Fibroblast of lung (primary cell): ENCODE measurements around the gene B3GNT4. TPM values are rescaled to one million over a fixed set of nuclear protein-coding genes. Genes with fewer than 3 reads are reported as not detected.

Source experiments
- DNase-seq, 2 donors: peaks; one replicate each; pipeline versions ENCODE4 v3.0.0 to v3.0.0-alpha.2; 2010; ENCODE audit warnings: low read depth in 2 of 2
- H2AFZ ChIP-seq: 2 replicates; pipeline ENCODE4 v1.5.1; 2012; ENCODE audit warnings: low read length, control low read depth, inconsistent platforms
- H3K27ac ChIP-seq: 2 replicates; pipeline ENCODE4 v1.5.1; 2011; ENCODE audit warnings: low read length, control low read depth; ENCODE audit not compliant: insufficient read depth
- H3K27me3 ChIP-seq: 2 replicates; pipeline ENCODE4 v1.5.1; 2011; ENCODE audit warnings: mild to moderate bottlenecking, low read length; ENCODE audit not compliant: control insufficient read depth, insufficient read depth
- H3K36me3 ChIP-seq: 2 replicates; pipeline ENCODE4 v1.5.1; 2011; ENCODE audit warnings: low read length; ENCODE audit not compliant: control insufficient read depth, insufficient read depth
- H3K4me1 ChIP-seq: 2 replicates; pipeline ENCODE4 v1.5.1; 2011; ENCODE audit warnings: low read length; ENCODE audit not compliant: control insufficient read depth, insufficient read depth; ENCODE audit errors: extremely low read depth
- H3K4me2 ChIP-seq: 2 replicates; pipeline ENCODE4 v1.5.1; 2011; ENCODE audit warnings: low read length, control low read depth; ENCODE audit not compliant: insufficient read depth; ENCODE audit errors: extremely low read depth
- H3K4me3 ChIP-seq, 4 experiments: fragments of 200-600 bp in 1 of 4; sonication (generic) in 1 of 4; replicated peaks in 1 of 4; 2 replicates each; pipeline ENCODE4 v1.5.1; 2011 to 2016; ENCODE audit warnings: low read length in 4 of 4, low read depth in 3 of 4, mild to moderate bottlenecking in 3 of 4, control low read depth in 2 of 4, inconsistent platforms in 1 of 4, mixed read lengths in 1 of 4; ENCODE audit not compliant: insufficient read depth in 1 of 4; ENCODE audit errors: control extremely low read depth in 1 of 4
- H3K79me2 ChIP-seq: 2 replicates; pipeline ENCODE4 v1.5.1; 2012; ENCODE audit warnings: mild to moderate bottlenecking, low read length, inconsistent platforms; ENCODE audit not compliant: control insufficient read depth, insufficient read depth
- H3K9ac ChIP-seq: 2 replicates; pipeline ENCODE4 v1.5.1; 2011; ENCODE audit warnings: mild to moderate bottlenecking, low read length, control low read depth; ENCODE audit not compliant: insufficient read depth
- H3K9me3 ChIP-seq: 2 replicates; pipeline ENCODE4 v1.5.1; 2012; ENCODE audit warnings: low read depth, low read length; ENCODE audit not compliant: control insufficient read depth, insufficient read depth
- H4K20me1 ChIP-seq: 2 replicates; pipeline ENCODE4 v1.5.1; 2011; ENCODE audit warnings: low read length; ENCODE audit not compliant: control insufficient read depth, insufficient read depth; ENCODE audit errors: extremely low read depth
- CTCF ChIP-seq, 2 donors: IDR thresholded peaks in 1 of 2; conservative IDR thresholded peaks in 1 of 2; 1 replicate in 1 of 2; 2 replicates in 1 of 2; pipeline ENCODE4 v1.5.1; 2011 to 2012; ENCODE audit warnings: low read length in 2 of 2, control low read depth in 1 of 2, inconsistent platforms in 1 of 2, low read depth in 1 of 2, mild to moderate bottlenecking in 1 of 2
- EZH2 ChIP-seq: IDR thresholded peaks from 2 replicates; pipeline ENCODE4 v1.5.1; 2012; ENCODE audit warnings: low read length, control low read depth, mild to moderate bottlenecking; ENCODE audit errors: missing control alignments
- polyA plus RNA-seq, 2 donors: library from polyadenylated mRNA; depleted of rRNA in 1 of 2; stranded (reverse) in 1 of 2; unstranded in 1 of 2; fragments of >200 nt; gene quantifications; 2 replicates each; pipeline ENCODE4 v1.2.1, GENCODE V29; 2011 to 2012; ENCODE audit warnings: missing spikeins in 1 of 2
- total RNA-seq: library from RNA; depleted of rRNA; stranded (reverse); fragments of >200 nt; gene quantifications from 2 replicates; pipeline ENCODE4 v1.2.1, GENCODE V29; 2014

Gene B3GNT4
- total and polyA plus RNA-seq, 2 donors (not counting 1 experiment from before 2014, with no cell fraction given), result 0.12 to 0.33 TPM

GRCh38 chr12:122228092-122228491 is 24.6 kb downstream of the B3GNT4 start:
- Histone ChIP-seq H3K4me2 (no peak overlapping the region), H3K4me3 (no peak overlapping the region), H3K27ac (no peak overlapping the region), H3K9ac (no peak overlapping the region), H3K27me3 (no peaks in the 10 kb centered on the region), H4K20me1 (no peaks in the 10 kb centered on the region), H3K79me2 (peaks cover 22% of the 10 kb centered on the region), H3K9me3 (no peaks in the 10 kb centered on the region), H3K36me3 (peaks cover 2% of the 10 kb centered on the region), H2AFZ (no peak overlapping the region), H3K4me1 (peaks cover 15% of the 10 kb centered on the region)
- DNase-seq, result no peak
- no peak for TF ChIP-seq EZH2
- TF ChIP-seq CTCF (conservative IDR thresholded peaks at IDR 0.05 in 1 of 2, IDR thresholded peaks at IDR 0.05 in 1 of 2; ENCODE audit: low read depth in 1 of 2, low read length in 2 of 2), result no peak

DNA sequence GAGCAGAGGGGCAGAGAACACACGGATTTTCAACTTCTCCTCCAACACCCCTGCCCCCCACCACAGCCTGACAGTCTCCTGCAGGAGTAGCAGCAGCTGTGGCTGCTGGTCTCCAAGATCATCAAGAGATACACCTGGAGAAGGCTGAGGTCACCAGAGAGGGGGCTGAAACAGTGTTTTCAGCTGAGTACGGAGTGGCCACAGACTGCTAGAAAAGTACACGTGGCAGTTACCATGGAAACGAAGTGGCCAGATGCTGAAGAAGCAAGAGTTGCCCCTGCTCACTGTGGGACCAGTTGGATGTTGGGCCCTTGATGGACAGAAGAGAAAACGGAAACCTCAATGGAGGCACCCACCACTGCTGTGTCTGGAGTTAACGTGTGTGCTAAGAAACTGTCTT is 27.3 kb downstream of the B3GNT4 start:
- Histone ChIP-seq H3K79me2 (no peaks in the 10 kb centered on the region), H2AFZ (no peak overlapping the region), H3K27ac (no peak overlapping the region), H4K20me1 (no peaks in the 10 kb centered on the region), H3K27me3 (no peaks in the 10 kb centered on the region), H3K36me3 (peaks cover 4% of the 10 kb centered on the region), H3K4me1 (peaks cover 7% of the 10 kb centered on the region), H3K9ac (no peak overlapping the region), H3K4me3 (no peak overlapping the region), H3K9me3 (no peaks in the 10 kb centered on the region), H3K4me2 (no peak overlapping the region)
- DNase-seq, result no peak
- no peak for TF ChIP-seq EZH2
- no peak for TF ChIP-seq CTCF (conservative IDR thresholded peaks at IDR 0.05 in 1 of 2, IDR thresholded peaks at IDR 0.05 in 1 of 2; ENCODE audit: low read depth in 1 of 2, low read length in 2 of 2)

DNA sequence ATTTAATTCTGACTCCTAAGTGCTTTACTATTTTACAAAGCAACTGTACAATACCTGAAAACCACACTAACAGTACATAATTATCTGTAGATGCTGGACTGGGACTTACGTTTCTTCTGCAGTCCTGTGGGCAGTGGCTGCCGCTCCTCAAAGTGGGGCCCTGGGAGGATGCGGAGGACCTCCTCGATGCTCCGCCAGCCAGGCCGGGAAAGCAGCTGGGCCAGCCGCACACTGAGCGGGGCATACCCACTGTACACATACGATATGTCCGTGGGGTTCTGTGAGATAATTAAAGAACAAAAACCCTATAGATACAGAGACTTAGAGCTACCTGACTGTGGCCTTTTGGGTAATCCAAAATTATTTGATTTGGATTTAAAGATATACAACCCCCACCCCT is 29.2 kb downstream of the B3GNT4 start:
- no peak overlapping the region for H3K4me3 ChIP-seq
- H3K27ac ChIP-seq, result no peak overlapping the region
- no peak for DNase-seq
- no peaks in the 10 kb centered on the region for H3K79me2 ChIP-seq
- no peak for TF ChIP-seq CTCF (conservative IDR thresholded peaks at IDR 0.05 in 1 of 2, IDR thresholded peaks at IDR 0.05 in 1 of 2; ENCODE audit: low read depth in 1 of 2, low read length in 2 of 2)
- no peak for TF ChIP-seq EZH2
- H3K36me3 ChIP-seq, result peaks cover 4% of the 10 kb centered on the region
- no peak overlapping the region for H3K9ac ChIP-seq
- H3K27me3 ChIP-seq, result no peaks in the 10 kb centered on the region
- no peaks in the 10 kb centered on the region for H3K4me1 ChIP-seq
- H3K4me2 ChIP-seq, result no peak overlapping the region
- no peaks in the 10 kb centered on the region for H3K9me3 ChIP-seq
- H2AFZ ChIP-seq, result no peak overlapping the region
- no peaks in the 10 kb centered on the region for H4K20me1 ChIP-seq
